DND-41 (cell line): ENCODE measurements around the gene SLC26A6.

ENCODE experiments used
- ATAC-seq: fragments of 200-7000 bp; cut with Tn5 transposase; 3 replicates; pipeline ENCODE4 v1.9.1; 2021; ENCODE audit warnings: low read depth; ENCODE audit not compliant: insufficient read depth
- DNase-seq: peaks from one replicate; pipeline ENCODE4 v3.0.0-alpha.2; 2020
- H2AFZ ChIP-seq: 2 replicates; pipeline ENCODE4 v1.6.0; 2012; ENCODE audit warnings: low read depth, low read length
- H3K27ac ChIP-seq: 2 replicates; pipeline ENCODE4 v1.5.1; 2012; ENCODE audit warnings: low read length, inconsistent platforms
- H3K27me3 ChIP-seq: fragments of 200-600 bp; sonication (generic); 2 replicates; pipeline ENCODE4 v1.6.0; 2012; ENCODE audit warnings: low read length, mild to moderate bottlenecking, inconsistent platforms; ENCODE audit not compliant: insufficient read depth, poor library complexity
- H3K36me3 ChIP-seq: 2 replicates; pipeline ENCODE4 v1.5.1; 2012; ENCODE audit warnings: low read length, inconsistent platforms; ENCODE audit not compliant: insufficient read depth
- H3K4me1 ChIP-seq: 2 replicates; pipeline ENCODE4 v1.5.1; 2012; ENCODE audit warnings: mild to moderate bottlenecking, low read length; ENCODE audit not compliant: insufficient read depth
- H3K4me2 ChIP-seq: 2 replicates; pipeline ENCODE4 v1.6.0; 2012; ENCODE audit warnings: mild to moderate bottlenecking, moderate library complexity, low read length, inconsistent platforms; ENCODE audit not compliant: insufficient read depth
- H3K4me3 ChIP-seq, 2 experiments: fragments of 200-600 bp in 1 of 2; shearing (Covaris generic) in 1 of 2; 2 replicates each; pipeline ENCODE4 v1.5.1; 2012 to 2016; ENCODE audit warnings: inconsistent platforms in 2 of 2, low read length in 2 of 2, mild to moderate bottlenecking in 2 of 2, low read depth in 1 of 2, moderate library complexity in 1 of 2
- H3K79me2 ChIP-seq: 2 replicates; pipeline ENCODE4 v1.6.0; 2012; ENCODE audit warnings: low read length, inconsistent platforms; ENCODE audit not compliant: insufficient read depth
- H3K9ac ChIP-seq: 2 replicates; pipeline ENCODE4 v1.6.0; 2012; ENCODE audit warnings: low read depth, mild to moderate bottlenecking, inconsistent platforms, low read length, moderate library complexity
- H3K9me3 ChIP-seq: 2 replicates; pipeline ENCODE4 v1.5.1; 2012; ENCODE audit warnings: low read length, moderate library complexity, mild to moderate bottlenecking, inconsistent platforms; ENCODE audit not compliant: insufficient read depth, severe bottlenecking
- H4K20me1 ChIP-seq: 2 replicates; pipeline ENCODE4 v1.6.0; 2012; ENCODE audit warnings: low read length; ENCODE audit not compliant: insufficient read depth
- CTCF ChIP-seq: IDR thresholded peaks from 2 replicates; pipeline ENCODE4 v1.5.1; 2012; ENCODE audit warnings: borderline replicate concordance, low read length, moderate library complexity, mild to moderate bottlenecking; ENCODE audit not compliant: poor library complexity, severe bottlenecking; ENCODE audit errors: extremely low read depth
- EZH2 ChIP-seq: IDR thresholded peaks from 3 replicates; pipeline ENCODE4 v1.6.1; 2012; ENCODE audit warnings: borderline replicate concordance, low read depth, mild to moderate bottlenecking, moderate library complexity, low read length, inconsistent platforms; ENCODE audit not compliant: severe bottlenecking

SLC26A6 gene

DNA sequence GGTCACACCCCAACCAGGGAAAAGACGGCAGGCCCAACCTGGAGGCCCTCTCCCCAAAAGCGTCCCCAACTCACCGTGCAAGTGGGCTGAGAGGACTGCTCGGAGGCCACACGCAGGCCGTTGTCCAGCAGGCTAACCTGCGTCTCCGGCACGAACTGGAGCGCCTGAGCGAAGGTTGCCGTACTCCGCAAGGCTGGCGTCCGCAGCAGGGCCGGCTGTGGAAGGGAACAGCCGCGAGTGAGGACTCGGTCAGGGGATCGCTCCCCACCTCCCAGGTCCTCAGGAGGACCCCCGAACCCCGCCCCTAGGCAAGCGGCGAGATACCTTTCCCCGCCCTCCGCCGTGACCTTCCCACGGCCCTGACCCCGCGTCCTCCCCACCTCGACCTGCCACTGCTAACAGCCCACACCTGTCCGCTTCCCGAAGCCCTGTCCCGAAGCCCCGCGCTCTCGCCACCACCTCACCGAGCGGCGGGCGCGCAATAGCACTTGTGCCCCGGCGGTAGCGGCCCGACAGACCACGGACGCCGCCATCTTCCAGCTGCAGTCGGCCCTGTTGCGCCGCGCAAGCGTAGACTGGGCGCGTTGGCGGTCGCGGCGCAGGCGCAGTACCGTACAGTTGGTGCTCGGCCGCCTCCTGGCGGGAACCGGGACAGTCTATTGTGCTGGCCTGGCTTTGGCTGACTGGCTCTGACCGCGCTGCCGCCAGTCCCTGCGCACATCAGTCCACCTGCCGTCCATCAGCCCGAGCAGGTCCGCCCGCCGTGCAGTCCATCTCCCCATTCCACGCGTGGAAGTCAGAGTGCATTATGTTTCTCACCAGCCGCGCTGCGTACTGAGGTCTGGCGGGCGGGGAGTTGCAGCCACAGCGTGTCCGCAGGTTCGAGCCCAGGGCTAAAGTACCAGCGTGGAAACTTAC, 25.9 kb downstream of the SLC26A6 start, which contains the start of gene UQCRC1:
TSS of gene UQCRC1 (minus strand) at position 559 of the 918 bp plus-strand sequence. CDS start at position 533, 26 bp downstream.
- Histone ChIP-seq H3K79me2 (peaks cover 37% of the 10 kb centered on the region), H3K9me3 (no peaks in the 10 kb centered on the region), H3K9ac (peak within 1 kb of the TSS; percentile 88), H2AFZ (peak within 1 kb of the TSS; percentile 99), H3K27me3 (no peaks in the 10 kb centered on the region), H4K20me1 (peaks cover 2% of the 10 kb centered on the region; the same call in 1 of the 2 replicates), H3K4me3 (peak within 1 kb of the TSS; percentile 78 to 97), H3K4me1 (peaks cover 29% of the 10 kb centered on the region), H3K36me3 (peaks cover 35% of the 10 kb centered on the region), H3K27ac (peak within 1 kb of the TSS; percentile 94), H3K4me2 (peak within 1 kb of the TSS; percentile 98)
- DNase-seq, result peak; percentile 92
- peak; percentile 99 for ATAC-seq
- peak; percentile 79 for TF ChIP-seq CTCF
- no peak for TF ChIP-seq EZH2

- Histone ChIP-seq H3K9ac (no peak overlapping the region), H4K20me1 (peaks cover 10% of the 10 kb centered on the region), H3K27ac (no peak overlapping the region), H3K36me3 (peaks cover 53% of the 10 kb centered on the region), H3K4me1 (peaks cover 29% of the 10 kb centered on the region), H3K4me2 (peak overlapping the region; percentile 98; the same call in 1 of the 2 replicates), H3K9me3 (no peaks in the 10 kb centered on the region), H3K4me3 (no peak overlapping the region), H2AFZ (no peak overlapping the region), H3K27me3 (no peaks in the 10 kb centered on the region), H3K79me2 (peaks cover 37% of the 10 kb centered on the region)
- no peak for DNase-seq
- ATAC-seq, result no peak
- no peak for TF ChIP-seq CTCF
- no peak for TF ChIP-seq EZH2
Observed at GRCh38 chr3:48607519-48607918, 27.7 kb downstream of the SLC26A6 start.

DNA sequence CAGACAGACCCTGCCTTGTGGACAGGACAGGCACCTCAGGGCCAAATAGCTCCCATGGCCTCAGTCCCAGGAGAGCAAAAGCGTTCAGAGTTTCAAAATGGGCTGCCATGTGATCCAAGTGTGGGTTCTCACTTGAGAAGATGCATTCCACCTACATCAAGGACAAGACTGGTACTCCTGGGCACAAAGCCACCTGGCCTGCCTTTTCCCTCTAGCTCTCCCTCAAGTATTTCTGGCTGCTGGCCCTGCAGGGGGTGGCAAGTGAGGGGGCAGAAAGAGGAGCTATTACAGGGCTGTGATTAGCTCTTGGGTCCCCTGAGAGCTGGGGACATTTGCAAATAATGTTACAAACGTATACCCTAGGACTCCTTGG, 33.7 kb downstream of the SLC26A6 start:
- no peaks in the 10 kb centered on the region for H3K9me3 ChIP-seq
- no peaks in the 10 kb centered on the region for H3K4me1 ChIP-seq
- no peak overlapping the region for H3K9ac ChIP-seq
- ATAC-seq, result no peak
- peaks cover 86% of the 10 kb centered on the region for H3K36me3 ChIP-seq
- peaks cover 26% of the 10 kb centered on the region for H4K20me1 ChIP-seq
- TF ChIP-seq EZH2, result no peak
- no peak for TF ChIP-seq CTCF
- H2AFZ ChIP-seq, result no peak overlapping the region
- H3K4me3 ChIP-seq, result no peak overlapping the region
- no peak overlapping the region for H3K27ac ChIP-seq
- H3K79me2 ChIP-seq, result no peaks in the 10 kb centered on the region
- no peak overlapping the region for H3K4me2 ChIP-seq
- no peaks in the 10 kb centered on the region for H3K27me3 ChIP-seq
- no peak for DNase-seq
